Activated CD8-positive, alpha-beta memory T cell treated with anti-CD3 and anti-CD28 coated beads for 24 hours (primary cell): ENCODE results near the gene STK24.
"Not testable (repeated sequence)": the region's sequence is repeated elsewhere in the genome, so short reads cannot be mapped to it uniquely, and the experiment has no call there.

Experiments
- DNase-seq: peaks from one replicate; pipeline ENCODE4 v3.0.0-alpha.2; 2020

STK24 gene

GRCh38 chr13:98581971-98582702 lies 5.2 kb upstream of the STK24 start:
- no peak for DNase-seq

GRCh38 chr13:98581381-98581780 lies 4.5 kb upstream of the STK24 start:
- DNase-seq: no peak

GRCh38 chr13:98580420-98580819 lies 3.5 kb upstream of the STK24 start:
- no peak for DNase-seq

GRCh38 chr13:98577836-98578285 lies 954 bp upstream of the STK24 start:
- DNase-seq: no peak

- DNase-seq: peak; percentile 81
Measured at GRCh38 chr13:98576200-98576945, 534 bp downstream of the STK24 start.

- DNase-seq: no peak
Measured at GRCh38 chr13:98575904-98576199, 1.1 kb downstream of the STK24 start.

GRCh38 chr13:98575009-98575903 lies 1.7 kb downstream of the STK24 start:
- DNase-seq: no peak

- no peak for DNase-seq
Measured at GRCh38 chr13:98571955-98572662, 4.8 kb downstream of the STK24 start.

GRCh38 chr13:98570929-98571372 lies 6.0 kb downstream of the STK24 start:
- no peak for DNase-seq

- not testable (repeated sequence) for DNase-seq
Measured at GRCh38 chr13:98569494-98570367, 7.2 kb downstream of the STK24 start.

GRCh38 chr13:98568918-98569317 lies 8.0 kb downstream of the STK24 start:
- DNase-seq: no peak

GRCh38 chr13:98567140-98567539 lies 9.8 kb downstream of the STK24 start:
- no peak for DNase-seq

GRCh38 chr13:98565726-98566565 lies 11.0 kb downstream of the STK24 start:
- DNase-seq: no peak

- DNase-seq: no peak
Measured at GRCh38 chr13:98564204-98564603, 12.7 kb downstream of the STK24 start.

GRCh38 chr13:98563071-98563470 lies 13.8 kb downstream of the STK24 start:
- no peak for DNase-seq

GRCh38 chr13:98559169-98559568 lies 17.7 kb downstream of the STK24 start:
- no peak for DNase-seq

GRCh38 chr13:98557937-98558792 lies 18.7 kb downstream of the STK24 start:
- DNase-seq: no peak

- DNase-seq: no peak
Measured at GRCh38 chr13:98556968-98557631, 19.8 kb downstream of the STK24 start.

- DNase-seq: no peak
Measured at GRCh38 chr13:98556142-98556816, 20.6 kb downstream of the STK24 start.
